Stimulated activated CD4-positive, alpha-beta T cell treated with anti-CD3 and anti-CD28 coated beads, TNF-alpha, amount 100 ng/mL, for 1 hour (primary cell): ENCODE measurements around the gene MED9.

ENCODE experiments used
- DNase-seq, 3 donors: peaks; one replicate each; pipeline ENCODE4 v3.0.0-alpha.2; 2020; ENCODE audit warnings: low read depth in 3 of 3, low spot score in 1 of 3

Gene MED9

DNA sequence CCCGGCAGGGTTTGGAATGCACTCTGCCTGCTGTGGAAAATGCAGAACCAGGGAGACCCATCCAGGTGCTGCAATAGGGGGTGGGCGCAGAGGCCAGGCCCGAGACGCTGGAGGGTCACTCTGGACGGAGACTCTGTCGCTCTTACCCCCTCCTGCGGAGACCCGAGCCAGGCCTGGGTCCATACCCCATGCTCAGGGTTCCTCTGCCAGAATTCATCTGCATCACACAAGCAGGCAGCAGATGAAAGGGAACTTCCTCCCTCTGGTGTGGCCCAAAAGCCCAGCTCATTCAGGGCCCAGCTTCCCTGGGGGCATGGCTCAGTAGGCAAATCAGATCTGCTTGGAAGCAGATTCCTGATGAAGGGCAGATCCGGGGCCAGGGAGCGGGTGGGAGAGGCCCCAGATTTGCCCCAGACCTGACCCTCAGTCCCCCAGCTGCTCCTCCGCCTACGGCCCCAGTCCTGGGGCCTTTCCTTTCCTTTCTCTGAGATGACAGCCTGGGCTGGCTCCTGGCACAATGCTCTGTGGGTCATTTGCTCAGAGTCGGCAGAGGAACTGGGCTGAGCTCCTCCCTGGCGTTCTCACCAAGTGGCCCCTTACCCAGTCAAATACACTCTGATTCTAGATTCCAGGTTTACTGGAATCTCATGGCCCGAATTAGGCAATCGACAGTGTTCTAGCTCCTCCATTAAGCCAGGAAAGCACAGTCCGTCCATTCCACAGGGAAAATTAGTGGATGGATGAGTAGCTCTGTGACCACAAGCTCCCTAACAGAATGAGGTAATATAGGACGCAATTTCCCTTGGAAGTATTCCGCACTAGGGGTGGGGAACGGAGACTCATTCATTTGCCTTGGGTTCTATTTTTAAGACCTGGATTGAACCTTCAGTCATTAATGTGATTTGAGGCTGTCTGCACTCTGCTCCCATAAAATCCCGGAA lies 38.5 kb downstream of the MED9 start:
- no peak for DNase-seq

DNA sequence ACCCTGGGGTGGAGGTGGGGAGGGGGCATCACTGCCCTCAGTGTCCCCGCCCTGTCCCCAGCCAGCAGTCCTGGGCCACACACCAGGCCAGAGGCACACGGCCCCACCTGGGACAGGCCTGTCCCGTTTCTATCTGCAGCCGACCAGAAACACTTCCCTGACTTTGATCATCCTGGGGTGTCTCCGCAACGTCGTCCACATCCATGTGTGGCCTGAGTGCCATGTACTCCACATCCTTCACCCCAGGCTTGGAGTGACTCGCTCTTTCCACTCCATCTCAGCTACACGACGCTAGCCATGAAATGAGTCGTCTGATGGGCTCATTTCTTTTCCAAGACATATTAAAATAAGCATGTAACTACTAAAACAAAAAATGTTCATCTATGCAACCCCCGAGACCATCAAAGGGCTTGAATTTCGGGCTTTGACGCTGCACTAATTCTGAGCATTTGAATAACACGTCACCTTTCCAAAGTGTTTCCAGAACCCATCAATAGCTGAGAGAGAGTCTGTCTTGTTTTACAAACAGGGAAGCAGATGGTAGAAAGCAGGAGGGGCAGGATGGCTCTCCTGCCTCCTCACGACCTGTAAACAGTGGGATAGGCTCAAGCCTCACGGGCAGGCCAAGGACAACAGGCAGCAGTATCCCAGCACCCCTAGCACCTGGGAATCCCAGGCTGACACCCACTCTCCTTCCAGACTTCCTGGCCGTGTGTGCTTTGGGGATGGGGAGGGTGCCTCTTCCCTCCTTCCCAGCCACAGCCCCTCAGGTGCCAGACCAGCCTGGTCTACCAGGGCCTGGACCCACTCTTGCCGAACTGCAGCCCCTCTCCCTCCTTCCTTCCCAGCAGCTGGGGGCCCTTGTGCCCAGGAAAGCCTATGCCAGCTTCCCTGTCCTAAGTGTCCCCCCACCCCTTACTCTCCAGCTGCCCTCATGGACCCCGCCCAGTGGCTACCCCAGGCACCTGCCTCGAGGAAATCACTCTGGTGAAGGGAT lies 39.4 kb downstream of the MED9 start:
- DNase-seq, result no peak

DNA sequence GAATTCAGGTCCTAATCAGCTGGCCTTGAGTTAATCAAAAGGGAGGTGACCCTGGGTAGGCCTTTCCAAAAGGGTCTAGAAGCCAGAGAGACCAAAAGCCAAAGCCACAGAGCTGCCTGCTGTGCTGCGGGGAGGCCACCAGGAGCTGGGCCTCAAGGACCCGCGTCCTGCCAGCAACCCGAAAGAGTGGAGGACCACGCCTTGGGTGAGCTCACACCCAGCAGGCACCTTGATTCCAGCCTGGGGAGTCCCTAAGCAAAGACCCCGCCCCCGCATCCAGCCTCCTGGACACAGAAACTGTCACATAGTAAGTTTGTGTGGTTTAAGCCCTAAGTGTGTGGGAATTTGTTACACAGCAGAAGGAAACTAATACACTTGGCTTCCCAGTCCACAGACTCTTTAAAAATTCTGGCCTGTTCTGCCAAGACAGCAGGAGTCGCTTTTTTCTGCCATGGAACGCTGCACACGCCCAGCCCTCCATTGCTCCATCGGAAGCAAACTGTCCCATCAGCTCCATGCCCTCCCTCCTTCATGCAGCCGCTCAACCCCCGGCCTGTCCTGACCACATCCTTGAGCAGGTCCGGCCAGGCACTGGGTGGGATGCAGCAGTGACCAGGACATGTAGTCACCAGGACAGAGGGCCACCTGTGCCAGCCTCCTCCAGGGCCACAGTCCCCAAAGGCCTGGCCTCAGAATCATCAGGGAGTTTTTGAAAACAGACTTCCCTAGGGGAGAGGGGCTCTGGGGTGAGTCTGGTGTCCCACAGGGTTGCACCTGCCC lies 40.3 kb downstream of the MED9 start:
- DNase-seq, result no peak

DNA sequence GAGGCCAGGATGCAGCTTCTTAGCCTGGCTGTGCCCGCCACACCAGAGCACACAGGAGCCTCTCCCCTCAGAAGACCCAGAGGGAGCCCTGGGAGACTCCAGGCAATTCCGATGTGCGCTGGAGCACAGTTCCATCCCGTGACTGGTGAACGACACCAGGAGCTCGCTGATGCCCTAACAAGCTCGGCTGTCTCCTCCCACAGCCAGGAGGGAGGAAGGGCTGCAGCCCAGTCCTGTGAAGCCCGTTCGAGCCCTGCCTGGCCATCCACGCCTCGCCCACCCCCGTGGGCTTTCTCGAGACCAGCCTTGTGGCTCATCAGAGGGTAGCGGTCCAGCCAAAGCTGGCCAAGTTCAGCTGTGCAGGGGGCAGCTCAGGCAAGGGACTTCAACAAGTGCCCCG lies 41.2 kb downstream of the MED9 start:
- no peak for DNase-seq

DNA sequence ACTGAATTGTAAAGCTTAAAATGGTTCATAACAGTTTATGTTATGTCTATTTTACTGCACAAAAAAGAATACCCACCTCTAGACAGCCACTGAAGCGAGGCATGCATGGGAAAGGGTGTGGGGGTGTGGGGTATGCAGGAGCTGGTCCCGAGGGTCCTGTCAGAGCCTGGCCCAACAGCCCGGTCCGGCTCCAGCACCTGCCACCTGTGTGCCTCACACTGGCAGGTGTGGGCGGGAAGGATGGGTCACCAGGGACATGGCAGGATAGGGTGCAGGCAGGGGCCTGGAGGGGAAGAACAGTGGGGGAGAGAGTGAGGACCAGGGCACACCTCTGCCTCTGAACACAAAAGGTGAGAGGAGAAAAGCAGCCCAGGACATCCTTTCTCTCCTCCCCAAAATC lies 42.2 kb downstream of the MED9 start:
- DNase-seq, result no peak

DNA sequence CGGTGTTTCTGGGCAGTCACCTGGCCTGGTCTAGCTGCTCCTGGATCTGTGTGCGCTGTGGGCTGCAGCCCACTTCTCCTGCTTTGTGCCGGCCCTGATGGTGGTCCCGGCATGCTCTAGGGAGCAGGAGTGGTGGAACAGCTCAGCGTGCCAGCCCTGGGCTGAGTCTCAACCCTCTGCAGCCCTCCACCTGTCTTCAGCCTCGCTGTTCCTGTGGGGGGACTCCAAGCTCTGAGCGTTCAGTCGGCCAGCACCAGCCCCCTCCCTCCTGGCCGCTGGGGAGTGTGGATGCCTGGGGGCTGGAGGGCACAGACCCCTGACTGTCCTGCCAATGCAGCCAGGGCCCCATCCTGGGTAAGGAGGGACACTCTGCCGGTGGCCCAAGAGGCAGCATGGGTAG lies 43.1 kb downstream of the MED9 start:
- no peak for DNase-seq

DNA sequence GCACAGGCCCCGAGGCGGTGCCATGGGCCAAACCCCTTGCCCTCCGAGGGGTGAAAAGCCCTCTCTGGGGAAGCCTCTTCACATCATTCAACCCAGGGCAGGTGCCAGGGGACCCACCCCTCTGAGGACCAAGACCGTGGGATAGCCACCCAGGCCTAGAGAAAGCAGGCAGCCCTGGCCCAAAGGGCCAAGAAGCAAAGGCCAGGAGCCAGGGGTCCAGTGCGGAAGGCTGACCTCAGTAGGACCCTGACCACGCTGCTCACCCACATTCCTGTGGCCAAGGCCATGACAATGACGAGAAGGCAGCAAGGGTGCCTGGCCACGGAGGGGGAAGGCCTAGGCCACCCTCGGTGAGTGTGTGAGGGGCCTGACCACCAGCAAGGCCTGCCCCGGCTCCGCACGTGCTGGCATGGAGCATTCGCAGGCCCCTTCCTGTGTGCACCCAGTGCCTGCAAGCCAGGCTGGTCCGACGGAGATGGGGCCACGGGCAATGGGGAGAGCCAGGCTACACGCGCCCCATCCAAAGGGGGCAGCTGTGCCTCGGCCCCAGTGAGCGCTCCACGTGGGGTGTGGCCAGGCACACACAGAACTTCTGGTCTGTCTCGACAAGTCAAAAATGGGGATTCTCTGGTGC lies 43.9 kb downstream of the MED9 start:
- DNase-seq, result no peak

DNA sequence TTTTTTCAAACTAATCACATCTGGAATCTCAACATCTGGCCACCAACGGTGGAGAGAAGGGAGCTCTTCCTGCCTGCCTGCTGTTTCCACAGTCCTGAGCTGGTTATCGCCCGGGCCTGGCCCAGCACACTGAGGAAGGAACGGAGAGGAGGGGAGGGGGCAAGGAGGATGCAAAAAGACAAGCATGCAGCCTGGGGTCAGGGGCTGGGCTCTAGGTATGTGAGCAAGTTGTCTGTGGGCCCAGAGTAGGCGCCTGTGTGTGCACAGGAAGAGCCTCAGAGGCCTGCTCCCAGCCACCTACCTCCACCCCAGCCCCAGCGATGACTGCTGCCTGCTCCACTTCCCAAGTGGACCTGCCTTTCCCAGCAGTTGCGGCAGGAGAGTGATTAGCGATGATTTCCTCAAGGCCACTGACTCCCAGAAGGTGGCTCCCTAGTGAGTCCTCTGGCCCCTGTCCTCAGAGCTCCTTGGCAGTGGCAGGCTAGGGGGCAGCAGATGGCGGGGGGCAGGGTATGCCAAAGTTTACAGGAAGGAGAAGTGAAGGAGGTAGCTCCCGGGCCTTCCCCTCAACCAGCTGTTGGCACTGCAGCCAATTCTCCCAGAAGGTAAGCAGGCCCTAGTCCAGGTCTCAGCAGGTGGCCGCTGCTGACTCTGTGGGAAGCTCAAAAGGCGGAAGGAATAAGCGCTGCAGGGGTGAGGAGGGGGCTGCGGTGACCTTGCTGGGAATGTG lies 46.4 kb downstream of the MED9 start:
- no peak for DNase-seq

DNA sequence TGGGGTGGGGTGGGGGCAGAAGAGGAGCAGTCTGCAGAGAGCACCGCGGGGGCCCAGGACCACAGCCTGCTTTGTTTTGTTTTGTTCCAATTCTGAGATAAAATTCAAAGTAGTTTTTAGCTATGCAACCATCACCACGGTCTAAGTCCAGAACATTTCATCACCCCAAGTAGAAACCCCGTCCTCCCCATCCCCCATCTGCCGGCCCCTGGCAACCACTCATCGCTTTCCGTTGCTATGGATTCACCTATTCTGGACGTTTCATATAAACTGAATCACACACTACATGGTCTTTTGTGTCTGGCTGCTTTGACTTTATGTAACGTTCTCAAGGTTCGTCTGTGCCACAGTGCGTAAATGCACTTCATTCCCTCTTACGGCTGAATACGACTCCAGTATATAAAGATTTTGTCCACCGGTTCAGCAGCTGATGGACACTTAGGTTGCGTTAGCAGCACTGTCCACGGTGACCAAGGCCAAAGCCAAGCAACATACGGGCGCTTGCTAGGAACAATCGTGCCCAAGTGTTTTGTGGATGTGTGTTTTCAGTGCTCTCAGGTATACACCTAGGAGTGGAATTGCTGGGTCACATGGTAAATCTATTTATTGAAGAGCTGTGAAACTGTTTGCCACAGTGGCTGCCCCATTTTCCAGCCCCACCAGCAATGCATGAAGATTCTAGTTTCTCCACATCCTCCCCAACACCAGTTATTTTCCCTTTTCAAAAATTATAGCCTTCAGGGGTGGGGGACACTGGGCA lies 47.1 kb downstream of the MED9 start:
- DNase-seq, result no peak

DNA sequence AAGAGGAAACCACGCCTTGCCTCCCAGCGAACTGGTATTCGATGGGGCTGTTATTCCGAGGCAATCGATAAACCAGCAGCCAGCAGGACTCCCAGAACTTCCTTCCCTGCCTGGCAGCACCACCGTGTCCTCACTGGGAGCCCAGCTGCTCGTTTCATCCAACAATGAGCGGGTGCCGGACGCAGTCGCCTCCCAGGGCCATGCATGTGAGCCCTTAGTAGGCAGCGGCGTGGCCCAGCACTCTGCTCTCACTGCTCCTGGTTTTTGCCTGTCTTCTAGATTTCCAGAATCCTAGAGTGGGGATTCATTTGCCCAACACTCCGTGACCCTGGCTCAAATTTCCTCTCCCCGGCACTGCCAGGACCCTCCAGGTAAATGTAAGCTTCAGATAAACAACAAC lies 48.5 kb downstream of the MED9 start:
- no peak for DNase-seq

DNA sequence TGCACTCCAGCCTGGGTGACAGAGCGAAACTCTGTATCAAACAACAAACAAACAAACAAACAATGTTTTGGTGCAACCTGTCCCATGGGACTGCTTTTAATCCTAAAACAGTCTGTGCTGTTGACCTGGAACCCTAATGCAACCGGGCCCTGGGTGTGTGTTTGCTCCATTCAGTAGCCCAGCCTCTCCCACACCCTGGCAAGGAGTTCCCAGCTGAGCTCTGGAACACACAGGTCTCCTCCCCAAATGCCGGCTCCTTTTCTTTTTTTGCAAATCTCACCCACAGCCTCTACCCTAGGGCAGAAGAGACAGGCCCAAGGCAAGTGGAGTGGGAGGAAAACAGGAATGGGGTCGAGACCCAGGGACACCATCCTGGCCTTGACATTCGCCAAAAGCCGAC lies 49.2 kb downstream of the MED9 start:
- no peak for DNase-seq

DNA sequence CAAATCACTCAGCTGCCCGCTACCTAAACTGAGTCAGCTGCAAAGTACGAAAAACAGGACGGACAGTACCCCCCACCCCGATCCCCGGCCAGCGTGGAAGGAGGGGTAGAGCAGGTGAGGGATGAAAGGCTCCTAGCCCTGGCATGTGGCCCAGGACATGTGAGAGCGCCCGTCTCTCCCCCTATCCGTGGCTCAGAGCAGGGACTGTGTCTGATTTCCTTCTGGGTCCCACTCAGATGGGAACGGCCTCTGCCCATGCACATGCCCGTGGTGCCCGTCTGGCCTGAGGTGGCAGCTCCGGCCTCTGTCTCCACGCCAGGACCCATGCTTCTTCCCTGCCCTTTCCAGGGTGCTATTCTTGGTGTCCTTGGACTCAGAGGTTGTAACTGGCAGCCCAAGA lies 49.6 kb downstream of the MED9 start:
- DNase-seq, result no peak

DNA sequence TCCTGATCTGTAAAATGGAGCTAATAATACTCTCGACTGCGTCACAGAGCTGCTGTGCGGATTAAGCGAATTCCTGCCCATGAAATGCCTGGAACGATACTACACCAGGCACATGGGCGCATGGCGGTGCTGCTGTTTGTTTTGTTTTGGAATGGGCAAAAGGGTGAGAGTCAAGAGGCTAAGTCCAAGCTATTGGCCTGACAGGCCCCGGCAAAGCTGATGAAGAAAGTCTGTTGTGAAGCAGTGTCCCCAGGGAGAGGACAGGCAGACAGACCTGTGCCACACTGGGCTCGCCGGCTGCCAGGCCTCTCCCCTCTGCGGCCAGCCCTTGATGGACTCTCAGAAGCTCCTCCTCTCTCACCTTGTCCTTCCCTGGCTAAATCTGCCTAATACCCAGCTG lies 50.7 kb downstream of the MED9 start:
- no peak for DNase-seq

DNA sequence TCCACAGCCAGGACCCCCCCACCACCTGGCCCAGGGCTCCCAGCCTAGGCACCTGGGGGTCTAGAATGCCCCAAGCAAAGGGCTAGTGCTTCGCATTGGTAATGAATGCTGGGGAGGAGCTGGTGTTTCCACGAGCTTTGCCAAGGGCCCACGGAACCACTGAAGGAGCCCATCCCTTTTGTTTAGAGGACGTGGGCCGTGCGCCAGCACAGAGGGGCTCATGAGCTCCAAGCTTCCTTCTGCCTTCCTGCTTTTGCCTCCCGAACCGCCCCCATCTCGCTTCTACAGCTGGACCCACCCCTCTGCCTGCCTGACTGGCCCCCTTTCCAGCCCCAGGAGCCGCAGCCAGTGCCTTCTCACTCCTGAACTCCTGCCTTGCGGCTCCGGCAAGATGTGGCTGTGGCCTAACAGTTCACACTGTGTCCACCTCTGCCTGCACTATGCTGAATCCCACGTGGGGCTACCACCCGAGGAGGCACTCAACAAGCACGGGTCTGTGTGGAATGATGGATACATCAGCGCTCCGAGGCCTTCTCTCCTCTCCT lies 51.2 kb downstream of the MED9 start:
- DNase-seq, result no peak

DNA sequence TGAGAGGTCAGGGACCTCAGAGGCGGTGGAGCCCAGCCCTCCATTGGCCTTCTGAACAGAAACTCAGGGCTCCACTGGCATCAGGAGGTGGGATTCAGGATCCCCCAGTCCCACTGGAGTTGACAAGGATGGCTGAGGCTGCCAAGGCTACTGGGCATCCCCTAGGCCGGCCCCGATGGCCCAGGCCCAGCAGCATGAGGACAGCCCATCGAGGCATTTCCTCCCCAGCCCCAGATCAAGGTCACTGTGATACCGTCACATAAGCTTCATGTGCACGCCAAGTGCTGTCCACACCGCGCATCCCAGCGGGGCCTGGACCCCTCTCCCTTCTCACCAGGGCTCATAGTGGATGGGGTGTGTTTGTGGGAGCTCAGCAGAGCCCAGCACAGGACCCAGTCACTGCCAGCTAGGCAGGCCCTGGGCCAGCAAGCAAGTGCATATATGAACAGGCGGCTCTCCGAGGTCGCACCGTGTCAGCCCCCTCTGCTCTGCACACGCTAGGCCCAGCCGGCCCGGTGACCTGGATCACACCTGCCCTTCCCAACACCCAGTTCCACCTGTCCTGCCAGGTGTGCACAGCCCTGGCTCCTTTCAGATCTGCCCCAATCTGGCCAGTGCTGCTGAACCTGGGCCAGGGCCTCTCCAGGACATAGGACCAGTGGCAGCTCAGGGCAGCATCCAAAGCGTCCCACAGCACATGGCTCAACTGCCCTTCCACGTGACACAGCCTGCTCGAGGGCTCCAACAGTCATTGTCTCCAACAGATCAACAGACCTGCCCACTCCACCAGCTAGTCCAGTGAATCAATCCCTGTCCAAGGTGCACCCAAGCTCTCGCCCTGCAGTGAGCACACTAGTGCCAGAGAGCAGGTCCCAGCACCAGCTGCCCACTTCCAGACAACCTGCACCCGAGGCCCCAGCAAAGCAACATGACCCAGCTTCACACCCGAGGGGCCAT lies 52.2 kb downstream of the MED9 start:
- DNase-seq, result no peak

DNA sequence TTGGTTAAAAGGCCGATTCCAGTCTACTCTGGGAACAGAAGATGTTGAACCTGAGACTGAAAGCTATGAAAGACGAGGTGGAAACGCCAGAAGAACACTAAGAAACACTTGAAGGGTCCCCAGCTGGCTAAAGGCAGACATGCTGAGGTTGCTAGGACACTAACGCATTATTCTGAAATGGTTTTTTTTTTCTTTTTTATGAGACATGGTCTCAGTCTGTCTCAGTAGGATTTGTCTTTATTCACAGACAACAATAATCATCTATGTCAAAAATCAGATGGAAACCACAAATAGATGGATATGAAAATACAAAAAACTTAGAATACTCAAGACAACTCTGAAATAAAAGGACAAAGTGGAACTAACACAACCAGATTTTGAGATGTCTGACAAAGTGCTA lies 54.4 kb downstream of the MED9 start:
- DNase-seq, result no peak

DNA sequence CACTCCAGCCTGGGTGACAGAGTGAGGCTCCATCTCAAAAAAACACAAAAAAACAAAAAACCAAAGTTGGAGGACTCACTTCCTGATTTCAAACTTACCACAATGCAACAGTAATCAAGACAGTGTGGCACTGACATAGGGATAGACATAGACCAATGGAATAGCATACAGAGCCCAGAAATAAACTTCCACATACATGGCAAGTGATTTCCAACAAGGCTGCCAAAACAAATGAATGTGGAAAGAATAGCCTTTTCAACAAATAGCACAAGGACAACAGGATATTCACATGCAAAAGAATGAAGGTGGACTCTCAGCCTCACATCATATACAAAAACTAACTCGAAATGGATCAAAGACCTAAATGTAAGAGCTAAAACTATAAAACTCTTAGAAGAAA lies 56.2 kb downstream of the MED9 start:
- DNase-seq, result no peak

DNA sequence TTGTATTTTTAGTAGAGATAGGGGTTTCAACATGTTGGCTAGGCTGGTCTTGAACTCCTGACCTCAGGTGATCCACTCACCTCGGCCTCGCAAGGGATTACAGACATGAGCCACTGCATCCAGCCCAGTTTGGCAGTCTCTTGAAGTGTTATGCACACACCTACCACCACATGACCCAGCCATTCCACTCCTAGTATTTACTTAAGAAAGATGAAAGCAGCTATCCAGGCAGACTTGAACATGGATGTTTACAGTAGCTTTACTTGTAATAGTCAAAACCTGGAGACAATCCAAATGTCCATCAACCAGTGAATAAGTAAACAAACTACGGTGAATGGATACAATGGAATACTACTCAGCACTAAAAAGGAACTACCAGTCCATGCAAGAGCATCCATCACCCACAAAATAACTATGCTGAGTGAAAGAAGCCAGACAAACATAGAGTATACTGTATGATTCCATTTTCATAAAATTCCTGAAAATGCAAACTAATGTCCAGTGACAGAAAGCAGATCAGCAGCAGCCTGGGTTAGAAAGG lies 57.2 kb downstream of the MED9 start:
- DNase-seq, result no peak
